ENCODE data around the gene TWIST2. TPM values are rescaled to one million over a fixed set of nuclear protein-coding genes. Genes with fewer than 3 reads are reported as not detected.

TWIST2 gene
- total and polyA plus RNA-seq, 10 of the 15 experiments (the other 5 are each of a cell fraction or from before 2014, with no cell fraction given), result not detected

GRCh38 chr2:238848976-238849853 lies 1.3 kb downstream of the TWIST2 start:
- Histone ChIP-seq H3K9ac (ENCODE audit: control insufficient read depth, insufficient read depth, low read length) (no peak overlapping the region), H3K4me2 (ENCODE audit: control insufficient read depth, insufficient read depth) (no peak overlapping the region), H3K4me1 (ENCODE audit: control insufficient read depth, insufficient read depth, low read length) (no peaks in the 10 kb centered on the region), H4K20me1 (ENCODE audit: control insufficient read depth, insufficient read depth) (no peaks in the 10 kb centered on the region), H2AFZ (ENCODE audit: control insufficient read depth, low read depth, low read length) (no peak overlapping the region), H3K27ac (ENCODE audit: control insufficient read depth, insufficient read depth) (no peak overlapping the region), H3K36me3 (ENCODE audit: control insufficient read depth in 2 of 2, insufficient read depth in 2 of 2, low read length in 1 of 2) (no peaks in the 10 kb centered on the region), H3K79me2 (ENCODE audit: control insufficient read depth, insufficient read depth, low read length) (no peaks in the 10 kb centered on the region), H3K27me3 (replicated peaks in 1 of 2; ENCODE audit: control insufficient read depth in 2 of 2, insufficient read depth in 2 of 2, low read length in 1 of 2) (no peaks in the 10 kb centered on the region; a peak in 2 of 4 replicates), H3K9me3 (replicated peaks; ENCODE audit: control insufficient read depth, insufficient read depth, low read length) (no peaks in the 10 kb centered on the region; the same call in 2 of the 3 replicates), H3K4me3 (no peak overlapping the region)
- DNase-seq (ENCODE audit: low read depth, low spot score) (no peak), FAIRE-seq (no peak), ATAC-seq (no peak)
- intact Hi-C loops (cut with micrococcal nuclease; ENCODE audit: unreplicated experiment), result no loop called here
- no TSS peak for BruUV-seq (replicated peaks)
- 49% methylated on average over 58 of the region's 70 CpGs for WGBS (ENCODE audit: insufficient coverage, insufficient replicate concordance, low lambda C conversion rate, missing lambda C conversion rate)
- in situ Hi-C loops (cut with MboI), result no loop called here
- RAD21 ChIA-PET (ENCODE audit: unreplicated experiment), result no interaction called here
- POLR2A ChIA-PET, result no interaction called here
- CTCF ChIA-PET, result no interaction called here
- SMC1A ChIA-PET (ENCODE audit: uncharacterized antibody, unreplicated experiment), result interaction anchor here (1.0 kb wide), 1 partner anchor 9 kb away, joined by 3 read pairs; no protein-coding TSS in a partner anchor
- TF ChIP-seq YBX1 (IDR thresholded peaks at IDR 0.05) (no peak), POLR2AphosphoS2 (IDR thresholded peaks at IDR 0.05; ENCODE audit: low read depth, low read length) (no peak), RAD51 (IDR thresholded peaks at IDR 0.05) (no peak), MEF2B (IDR thresholded peaks at IDR 0.05; ENCODE audit: partially characterized antibody, poor library complexity, severe bottlenecking) (no peak)

- no peak overlapping the region for H3K27ac ChIP-seq (ENCODE audit: control insufficient read depth, insufficient read depth)
- H2AFZ ChIP-seq (ENCODE audit: control insufficient read depth, low read depth, low read length), result no peak overlapping the region
- POLR2A ChIA-PET, result no interaction called here
- H4K20me1 ChIP-seq (ENCODE audit: control insufficient read depth, insufficient read depth), result no peaks in the 10 kb centered on the region
- CTCF ChIA-PET, result no interaction called here
- no peaks in the 10 kb centered on the region for H3K36me3 ChIP-seq (ENCODE audit: control insufficient read depth in 2 of 2, insufficient read depth in 2 of 2, low read length in 1 of 2)
- DNase-seq (ENCODE audit: low read depth, low spot score) (no peak), FAIRE-seq (no peak), ATAC-seq (no peak)
- 64% methylated on average over 2 of the region's 2 CpGs for WGBS (ENCODE audit: insufficient coverage, insufficient replicate concordance, low lambda C conversion rate, missing lambda C conversion rate)
- TF ChIP-seq FOXK2 (IDR thresholded peaks at IDR 0.05), result no peak
- no peak for TF ChIP-seq PAX5 (IDR thresholded peaks at IDR 0.05; ENCODE audit: borderline replicate concordance, low read depth, low read length)
- TF ChIP-seq ZNF687 (IDR thresholded peaks at IDR 0.05), result no peak
- TF ChIP-seq MEF2A (IDR thresholded peaks at IDR 0.05; ENCODE audit: insufficient read depth, low read depth, low read length), result no peak
- no peak for TF ChIP-seq FOS (IDR thresholded peaks at IDR 0.05; ENCODE audit: borderline replicate concordance, extremely low read depth, insufficient read length)
- no peak for TF ChIP-seq YBX1 (IDR thresholded peaks at IDR 0.05)
- SMC1A ChIA-PET (ENCODE audit: uncharacterized antibody, unreplicated experiment), result interaction anchor here (0.6 to 1.0 kb wide), 2 partner anchors 8 to 832 kb away, joined by 3 read pairs; no protein-coding TSS in a partner anchor
- H3K27me3 ChIP-seq (replicated peaks in 1 of 2; ENCODE audit: control insufficient read depth in 2 of 2, insufficient read depth in 2 of 2, low read length in 1 of 2), result no peaks in the 10 kb centered on the region; a peak in 3 of 4 replicates
- H3K4me1 ChIP-seq (ENCODE audit: control insufficient read depth, insufficient read depth, low read length), result no peaks in the 10 kb centered on the region
- H3K79me2 ChIP-seq (ENCODE audit: control insufficient read depth, insufficient read depth, low read length), result no peaks in the 10 kb centered on the region
- BruUV-seq (replicated peaks), result no TSS peak
- no peak overlapping the region for H3K9ac ChIP-seq (ENCODE audit: control insufficient read depth, insufficient read depth, low read length)
- no peak overlapping the region for H3K4me2 ChIP-seq (ENCODE audit: control insufficient read depth, insufficient read depth)
- in situ Hi-C loops (cut with MboI), result no loop called here
- no peaks in the 10 kb centered on the region; the same call in 2 of the 3 replicates for H3K9me3 ChIP-seq (replicated peaks; ENCODE audit: control insufficient read depth, insufficient read depth, low read length)
- H3K4me3 ChIP-seq, result no peak overlapping the region
- intact Hi-C loops (cut with micrococcal nuclease; ENCODE audit: unreplicated experiment), result no loop called here
- RAD21 ChIA-PET (ENCODE audit: unreplicated experiment), result no interaction called here
Observed at GRCh38 chr2:238850091-238850490, 2.2 kb downstream of the TWIST2 start.
